ENCODE results near the gene TNS3.

Gene TNS3

GRCh38 chr7:47565640-47566250 is 16.2 kb downstream of the TNS3 start:
- no peak overlapping the region for H3K4me3 ChIP-seq (ENCODE audit: low read depth, low read length)

GRCh38 chr7:47563521-47563920 is 18.4 kb downstream of the TNS3 start:
- no peak overlapping the region for H3K4me3 ChIP-seq (ENCODE audit: low read depth, low read length)

GRCh38 chr7:47561715-47562446 is 20.0 kb downstream of the TNS3 start:
- H3K4me3 ChIP-seq (ENCODE audit: low read depth, low read length), result no peak overlapping the region

DNA sequence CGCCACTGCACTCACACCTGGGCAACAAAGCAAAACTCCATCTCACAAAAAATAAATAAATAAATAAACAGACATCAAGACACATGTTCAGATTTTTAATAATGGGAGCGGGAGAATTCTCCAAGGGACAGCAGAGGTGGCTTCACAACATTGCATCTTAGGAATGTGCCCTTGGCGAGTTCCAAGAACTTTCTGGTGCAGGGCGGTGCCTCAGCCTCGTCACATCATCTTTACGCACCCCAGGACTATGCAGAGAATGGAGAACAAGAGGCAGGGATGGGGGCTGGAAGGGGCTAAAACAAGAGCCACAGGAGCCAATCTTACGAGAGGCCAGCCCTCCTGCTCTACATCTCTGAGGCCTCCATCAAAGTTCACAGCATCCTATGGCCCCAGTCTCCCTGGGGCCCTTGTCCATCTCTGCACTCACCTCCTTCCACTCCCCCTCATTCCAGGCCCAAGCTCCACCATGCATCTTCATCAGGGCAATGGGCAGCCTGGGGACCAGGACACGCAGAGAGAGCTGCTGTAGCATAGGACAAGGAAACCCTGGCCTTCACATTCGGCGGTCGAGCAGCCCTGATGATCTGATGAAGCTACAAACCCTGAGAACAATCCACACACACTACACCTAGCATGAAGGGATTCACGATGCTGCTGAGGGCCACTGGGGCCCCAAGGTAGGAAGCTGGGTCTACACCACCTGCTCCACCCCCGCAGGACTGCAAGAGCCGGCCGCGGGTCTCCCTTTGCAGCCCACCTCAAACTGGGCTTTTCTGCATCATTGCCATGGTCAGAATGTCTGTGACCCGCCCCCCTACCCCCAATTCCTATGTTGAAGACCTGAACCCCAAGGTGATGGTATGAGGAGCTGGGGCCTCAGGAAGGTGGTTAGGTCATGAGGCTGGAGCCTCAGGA is 22.3 kb downstream of the TNS3 start:
- H3K4me3 ChIP-seq (ENCODE audit: low read depth, low read length), result no peak overlapping the region

DNA sequence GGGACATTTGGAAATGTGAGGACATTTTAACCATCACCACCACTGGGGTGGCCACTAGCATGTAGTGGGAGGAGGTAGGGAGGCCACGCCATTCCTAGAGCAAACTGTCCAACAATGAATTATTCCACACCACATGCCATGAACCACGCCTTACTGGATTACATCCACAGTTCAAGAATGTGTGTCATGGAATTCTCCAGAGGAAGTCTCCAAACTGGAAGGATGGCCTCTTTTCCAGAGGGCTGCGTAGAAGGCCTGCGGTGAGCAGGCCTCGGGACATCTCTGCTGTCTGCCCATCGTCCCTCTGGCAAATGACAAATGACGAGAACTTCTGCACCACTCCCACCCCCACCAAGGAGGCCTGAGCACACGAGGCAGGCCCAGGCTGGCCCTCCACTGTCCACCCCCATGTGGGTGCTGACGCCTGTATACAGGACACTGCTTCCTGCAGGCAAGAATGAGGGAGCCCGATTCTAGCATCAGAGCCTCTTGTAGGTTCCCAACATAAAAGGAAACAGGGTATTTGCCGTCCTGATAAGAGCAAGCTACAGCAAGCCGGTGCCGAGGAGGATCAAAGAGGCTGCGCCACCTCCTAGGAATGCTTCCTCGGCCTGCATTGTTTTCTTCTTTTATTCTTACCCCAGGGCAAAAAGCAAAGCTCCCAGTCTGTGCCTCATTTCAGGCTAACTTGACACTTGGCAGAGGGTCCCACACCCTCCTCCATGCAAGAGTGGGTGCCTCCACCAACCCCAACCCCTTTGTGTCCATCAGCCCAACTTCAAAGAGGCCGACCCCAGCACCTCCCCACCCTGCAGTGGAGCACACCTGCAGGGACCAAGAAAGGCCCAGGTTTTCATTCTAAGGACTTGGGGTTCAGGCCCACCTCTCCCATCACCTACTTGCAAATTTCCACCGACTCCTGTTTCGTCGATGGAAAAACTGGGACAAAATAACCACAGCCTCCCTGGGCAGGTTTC is 23.9 kb downstream of the TNS3 start:
- H3K4me3 ChIP-seq (ENCODE audit: low read depth, low read length), result no peak overlapping the region

DNA sequence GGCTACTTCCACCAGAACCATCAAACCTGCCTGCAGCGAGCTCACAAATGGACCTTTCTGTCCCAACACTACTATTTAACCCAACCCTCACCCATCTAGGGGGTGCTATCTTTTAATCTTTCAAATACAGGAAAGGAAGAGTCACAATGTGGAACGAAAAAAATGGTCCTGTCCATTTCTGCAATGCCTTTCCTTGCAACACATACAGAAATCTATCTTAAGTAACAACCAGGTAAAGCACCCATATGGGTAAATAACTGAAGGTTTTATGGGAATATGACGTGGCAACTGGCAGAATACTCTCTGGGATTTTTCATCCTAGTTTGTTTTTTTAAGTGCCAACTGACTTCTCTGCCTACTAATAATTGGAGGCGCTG is 24.6 kb downstream of the TNS3 start:
- no peak overlapping the region for H3K4me3 ChIP-seq (ENCODE audit: low read depth, low read length)

- no peak overlapping the region for H3K4me3 ChIP-seq (ENCODE audit: low read depth, low read length)
Observed at GRCh38 chr7:47556511-47557180, 25.3 kb downstream of the TNS3 start.

DNA sequence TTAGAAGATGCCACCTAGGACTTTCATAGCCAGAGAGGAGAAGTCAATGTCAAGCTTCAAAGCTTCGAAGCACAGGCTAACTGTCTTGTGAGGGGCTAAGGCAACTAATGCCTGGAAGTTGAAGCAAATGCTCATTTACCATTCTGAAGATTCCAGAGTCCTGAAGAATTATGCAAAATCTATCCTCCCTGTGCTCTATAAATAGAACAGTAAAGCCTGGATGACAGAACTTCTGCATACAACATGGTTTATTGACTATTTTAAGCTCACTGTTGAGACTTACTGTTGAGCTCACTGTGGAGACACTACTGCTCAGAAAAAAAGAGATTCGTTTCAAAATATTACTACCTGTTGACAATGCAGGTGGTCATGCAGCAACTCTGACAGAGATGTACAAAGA is 28.6 kb downstream of the TNS3 start:
- no peak overlapping the region for H3K4me3 ChIP-seq (ENCODE audit: low read depth, low read length)

GRCh38 chr7:47552621-47553020 is 29.3 kb downstream of the TNS3 start:
- H3K4me3 ChIP-seq (ENCODE audit: low read depth, low read length), result no peak overlapping the region

DNA sequence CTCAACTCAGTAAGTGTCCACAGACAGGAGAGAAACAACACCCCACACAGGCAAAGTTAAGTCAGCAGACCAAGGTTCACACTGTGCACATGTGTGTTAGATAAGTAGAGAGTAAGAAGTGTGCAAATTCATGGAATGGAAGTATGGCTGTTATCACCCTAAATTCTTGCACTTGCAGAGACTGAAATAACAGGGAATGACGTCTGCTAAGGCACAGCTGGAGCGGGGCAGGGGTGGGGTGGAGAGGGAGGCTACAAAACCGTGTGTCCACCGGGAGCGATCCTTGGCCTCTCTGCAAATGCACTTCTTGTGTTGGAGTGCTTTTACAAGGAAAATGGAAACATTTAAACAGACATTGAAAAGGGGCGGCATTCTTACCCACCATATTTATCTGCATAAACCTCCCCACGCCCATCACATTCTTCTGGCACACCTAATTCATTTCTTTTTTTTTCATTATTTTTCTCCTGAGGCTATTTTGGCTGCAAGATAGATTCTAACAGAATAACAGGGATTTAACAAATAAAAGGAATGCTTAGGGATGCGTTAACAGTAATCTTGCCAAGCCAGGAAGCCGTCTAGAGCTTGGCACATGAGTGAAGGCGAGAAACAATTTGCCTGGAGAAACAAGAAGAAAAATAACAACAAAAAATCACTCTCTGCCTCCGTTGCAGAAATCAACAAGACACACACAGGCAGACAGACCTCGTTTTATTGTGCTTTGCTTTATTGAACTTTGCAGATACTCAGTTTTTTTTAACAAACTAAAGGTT is 30.1 kb downstream of the TNS3 start:
- no peak overlapping the region for H3K4me3 ChIP-seq (ENCODE audit: low read depth, low read length)

GRCh38 chr7:47550788-47551470 is 31.0 kb downstream of the TNS3 start:
- no peak overlapping the region for H3K4me3 ChIP-seq (ENCODE audit: low read depth, low read length)

- H3K4me3 ChIP-seq (ENCODE audit: low read depth, low read length), result no peak overlapping the region
Observed at GRCh38 chr7:47549916-47550315, 32.0 kb downstream of the TNS3 start.

GRCh38 chr7:47549397-47549796 is 32.5 kb downstream of the TNS3 start:
- no peak overlapping the region for H3K4me3 ChIP-seq (ENCODE audit: low read depth, low read length)

- H3K4me3 ChIP-seq (ENCODE audit: low read depth, low read length), result no peak overlapping the region
Observed at GRCh38 chr7:47548546-47548945, 33.4 kb downstream of the TNS3 start.

DNA sequence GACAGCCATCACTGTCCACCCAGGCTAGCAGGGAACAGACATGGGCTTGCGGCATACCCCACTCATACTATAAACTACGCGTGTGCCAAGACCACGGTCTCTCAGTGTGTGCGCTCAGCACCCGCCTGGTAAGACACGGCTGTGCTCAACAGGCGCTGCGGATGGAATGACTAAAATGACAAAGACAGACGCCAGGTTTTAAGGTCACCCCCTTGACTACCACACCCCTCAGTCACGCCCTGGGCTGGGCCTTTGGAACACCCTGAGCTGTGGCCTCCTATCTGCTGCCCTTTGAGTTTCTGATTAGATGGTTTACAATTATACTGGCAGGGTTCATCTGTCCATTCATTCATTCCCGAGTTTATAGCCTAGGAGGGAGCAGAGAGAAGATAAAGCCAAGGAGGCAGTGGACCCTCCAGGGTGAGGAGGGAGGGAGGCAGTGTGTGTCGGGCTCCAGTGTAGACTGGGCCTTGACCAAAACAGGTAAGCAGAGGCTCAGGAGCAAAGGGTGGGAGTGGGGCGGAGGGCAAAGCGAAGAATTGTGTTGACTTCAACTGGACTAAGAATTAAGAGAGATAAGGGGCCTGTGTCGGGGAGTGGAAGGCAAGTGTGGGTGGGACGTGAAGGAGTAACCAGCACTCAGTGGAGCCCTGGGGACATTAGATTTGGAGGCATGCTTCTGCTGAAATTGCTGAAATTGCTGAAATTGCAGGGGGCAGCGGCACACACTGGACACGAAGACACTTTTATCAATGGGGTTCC is 35.0 kb downstream of the TNS3 start:
- H3K4me3 ChIP-seq (ENCODE audit: low read depth, low read length), result no peak overlapping the region

DNA sequence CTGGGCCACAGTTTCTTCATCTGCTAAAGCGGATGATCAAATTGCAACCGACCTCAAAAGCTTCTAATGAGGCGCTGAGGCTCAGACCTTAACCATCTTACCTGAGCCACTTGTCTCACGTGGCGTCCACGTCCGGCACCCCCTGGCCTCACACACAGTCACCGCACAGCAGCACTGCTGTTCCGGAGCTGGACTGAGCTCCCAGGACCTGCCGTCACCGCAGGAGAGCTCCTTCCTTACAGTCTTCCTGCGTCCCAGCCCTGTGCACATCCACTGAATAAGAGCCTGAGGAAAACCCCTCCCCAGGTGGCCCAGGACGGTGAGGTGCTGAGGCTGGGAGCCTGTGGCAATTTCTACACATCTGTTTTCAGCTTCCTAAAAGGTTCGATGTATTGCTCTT is 35.7 kb downstream of the TNS3 start:
- H3K4me3 ChIP-seq (ENCODE audit: low read depth, low read length), result no peak overlapping the region

- no peak overlapping the region for H3K4me3 ChIP-seq (ENCODE audit: low read depth, low read length)
Observed at GRCh38 chr7:47544416-47544815, 37.5 kb downstream of the TNS3 start.

GRCh38 chr7:47543714-47544113 is 38.2 kb downstream of the TNS3 start:
- H3K4me3 ChIP-seq (ENCODE audit: low read depth, low read length), result no peak overlapping the region

Measured in iPS-11a (cell line).